Endothelial cell of umbilical vein (primary cell): ENCODE results near the gene SKI. TPM values are rescaled to one million over a fixed set of nuclear protein-coding genes. Genes with fewer than 3 reads are reported as not detected.
A peak's percentile ranks its signal among the peaks of the same experiment; 100 is the strongest.

ENCODE experiments used
- BruUV-seq: library from RNA; stranded (reverse); fragments of 400-500 nt; replicated peaks from 2 replicates; lab custom pipeline; 2021; lab: Mats Ljungman, UMichigan
- CTCF ChIA-PET: fragments of 300-600, 350-600 bp; sonication (Branson Sonifier 250); formaldehyde crosslinking; loops from one replicate; lab custom pipeline; 2021; ENCODE audit warnings: antibody characterized with exemption, inconsistent platforms; lab: Charles Lee
- POLR2A ChIA-PET: fragments of 300-600, 350-600 bp; sonication (Branson Sonifier 250); formaldehyde crosslinking; loops from one replicate; lab custom pipeline; 2021; ENCODE audit warnings: antibody characterized with exemption, inconsistent platforms; lab: Charles Lee
- DNase-seq: peaks from one replicate; pipeline ENCODE4 v3.0.0-alpha.2; 2011; ENCODE audit warnings: low read depth, low spot score
- FAIRE-seq: peaks from 2 replicates; lab custom pipeline; 2011; peaks lifted over from hg19 to GRCh38; lab: Jason Lieb, UNC
- H2AFZ ChIP-seq: 2 replicates; pipeline ENCODE4 v1.6.0; 2012; ENCODE audit warnings: low read depth, low read length, control low read depth, inconsistent platforms
- H3K27ac ChIP-seq: 2 replicates; pipeline ENCODE4 v1.5.1; 2011; ENCODE audit warnings: low read depth, mild to moderate bottlenecking, control low read depth, low read length, moderate library complexity; ENCODE audit not compliant: insufficient read depth
- H3K27me3 ChIP-seq, 2 experiments: 2 replicates each; pipeline versions ENCODE4 v1.6.0 to v1.6.1; 2011; ENCODE audit warnings: low read length in 2 of 2, mixed read lengths in 1 of 2; ENCODE audit not compliant: control insufficient read depth in 2 of 2, insufficient read depth in 2 of 2
- H3K36me3 ChIP-seq, 2 experiments: 2 replicates in 1 of 2; 3 replicates in 1 of 2; pipeline ENCODE4 v1.5.1; 2011; ENCODE audit warnings: low read length in 2 of 2, mild to moderate bottlenecking in 1 of 2, moderate library complexity in 1 of 2; ENCODE audit not compliant: control insufficient read depth in 2 of 2, insufficient read depth in 2 of 2; ENCODE audit errors: extremely low read depth in 1 of 2
- H3K4me1 ChIP-seq: 3 replicates; pipeline ENCODE4 v1.5.1; 2011; ENCODE audit warnings: mild to moderate bottlenecking, low read length; ENCODE audit not compliant: control insufficient read depth, insufficient read depth; ENCODE audit errors: extremely low read depth
- H3K4me2 ChIP-seq: 2 replicates; pipeline ENCODE4 v1.6.1; 2011; ENCODE audit warnings: low read length, control low read depth, mixed read lengths; ENCODE audit not compliant: insufficient read depth
- H3K4me3 ChIP-seq, 3 experiments: fragments of 200-600 bp in 1 of 3; sonication (generic), shearing (Covaris generic) in 1 of 3; replicated peaks in 1 of 3; 2 replicates each; pipeline ENCODE4 v1.5.1; 2011 to 2016; ENCODE audit warnings: control low read depth in 3 of 3, low read length in 3 of 3, mild to moderate bottlenecking in 2 of 3, inconsistent platforms in 1 of 3, low read depth in 1 of 3, moderate library complexity in 1 of 3; ENCODE audit not compliant: insufficient read depth in 1 of 3
- H3K79me2 ChIP-seq: 2 replicates; pipeline ENCODE4 v1.6.0; 2012; ENCODE audit warnings: low read length, inconsistent platforms; ENCODE audit not compliant: control insufficient read depth, insufficient read depth
- H3K9ac ChIP-seq: replicated peaks from 2 replicates; pipeline ENCODE3; 2011; ENCODE audit warnings: low read length, control low read depth; ENCODE audit not compliant: insufficient read depth; ENCODE audit errors: extremely low read depth
- H3K9me1 ChIP-seq: replicated peaks from 3 replicates; pipeline ENCODE4 v1.6.0; 2011; ENCODE audit warnings: mild to moderate bottlenecking, low read length; ENCODE audit not compliant: control insufficient read depth, insufficient read depth; ENCODE audit errors: extremely low read depth
- H3K9me3 ChIP-seq: replicated peaks from 2 replicates; pipeline ENCODE4 v1.5.1; 2012; ENCODE audit warnings: low read length, inconsistent platforms; ENCODE audit not compliant: control insufficient read depth, insufficient read depth
- H4K20me1 ChIP-seq: replicated peaks from 2 replicates; pipeline ENCODE3; 2011; ENCODE audit warnings: mild to moderate bottlenecking, low read length; ENCODE audit not compliant: control insufficient read depth, insufficient read depth; ENCODE audit errors: extremely low read depth
- EZH2 ChIP-seq: IDR thresholded peaks from 2 replicates; pipeline ENCODE4 v1.6.1; 2012; ENCODE audit warnings: borderline replicate concordance, low read depth, mild to moderate bottlenecking, moderate library complexity, low read length, inconsistent platforms; ENCODE audit not compliant: severe bottlenecking
- FOS ChIP-seq: IDR thresholded peaks from 2 replicates; pipeline ENCODE4 v1.6.1; 2011; ENCODE audit warnings: mild to moderate bottlenecking, low read length, moderate library complexity, borderline replicate concordance; ENCODE audit not compliant: insufficient read depth
- GATA2 ChIP-seq: IDR thresholded peaks from 2 replicates; pipeline ENCODE4 v1.7.0; 2011; ENCODE audit warnings: low read depth, mild to moderate bottlenecking, moderate library complexity, mixed read lengths, low read length; ENCODE audit not compliant: insufficient read length, insufficient read depth
- JUN ChIP-seq: IDR thresholded peaks from 2 replicates; pipeline ENCODE4 v1.6.1; 2011; ENCODE audit warnings: borderline replicate concordance, low read depth; ENCODE audit not compliant: insufficient read length, insufficient read depth
- MYC ChIP-seq: IDR thresholded peaks from one replicate; pipeline ENCODE4 v1.6.1; 2011; ENCODE audit warnings: mild to moderate bottlenecking, low read depth, low read length
- POLR2A ChIP-seq: IDR thresholded peaks from 2 replicates; pipeline ENCODE4 v1.6.1; 2012; ENCODE audit warnings: low read depth, mild to moderate bottlenecking, control low read depth, low read length
- POLR2AphosphoS5 ChIP-seq: IDR thresholded peaks from 2 replicates; pipeline ENCODE4 v1.6.1; 2012; ENCODE audit warnings: low read depth, mild to moderate bottlenecking, control low read depth, low read length, moderate library complexity; ENCODE audit not compliant: insufficient read depth
- dilution Hi-C: fragments of 300-500 bp; cut with MboI; formaldehyde crosslinking; loops from one replicate; pipeline ENCODE4 v1.15.0; 2019; ENCODE audit warnings: low sequenced_read_pairs; ENCODE audit not compliant: extremely low pct_ligation_motif_present
- intact Hi-C: fragments of 100-400 bp; cut with micrococcal nuclease; formaldehyde crosslinking; loops from one replicate; pipeline ENCODE4 v1.10.0; 2022
- polyA plus RNA-seq, 4 experiments: library from polyadenylated mRNA; depleted of rRNA in 3 of 4; stranded (reverse) in 3 of 4; unstranded in 1 of 4; fragments of >200 nt; gene quantifications; 2 replicates each; pipeline versions ENCODE4 v1.2.1 to v1.2.3, GENCODE V29; 2011 to 2012; ENCODE audit warnings: missing spikeins in 1 of 4
- total RNA-seq: library from RNA; stranded (reverse); gene quantifications from 2 replicates; pipeline ENCODE4 v1.2.3, GENCODE V29; 2021
- TF ChIP-seq, protein P1 (sequence below): IDR thresholded peaks from 2 replicates; pipeline ENCODE4 v1.6.1; 2011; ENCODE audit not compliant: insufficient read depth, insufficient read length
- TF ChIP-seq, protein P2 (sequence below), 2 donors: IDR thresholded peaks; 1 replicate in 1 of 2; 2 replicates in 1 of 2; pipeline ENCODE4 v1.5.1; 2011; ENCODE audit warnings: low read length in 2 of 2, mild to moderate bottlenecking in 2 of 2, moderate library complexity in 2 of 2, control low read depth in 1 of 2, inconsistent platforms in 1 of 2, low read depth in 1 of 2; ENCODE audit not compliant: insufficient read depth in 1 of 2; ENCODE audit errors: extremely low read depth in 1 of 2

Gene SKI
- total and polyA plus RNA-seq, 2 donors (not counting 3 experiments of a cell fraction or from before 2014, with no cell fraction given), result 11.6 to 80.3 TPM

DNA sequence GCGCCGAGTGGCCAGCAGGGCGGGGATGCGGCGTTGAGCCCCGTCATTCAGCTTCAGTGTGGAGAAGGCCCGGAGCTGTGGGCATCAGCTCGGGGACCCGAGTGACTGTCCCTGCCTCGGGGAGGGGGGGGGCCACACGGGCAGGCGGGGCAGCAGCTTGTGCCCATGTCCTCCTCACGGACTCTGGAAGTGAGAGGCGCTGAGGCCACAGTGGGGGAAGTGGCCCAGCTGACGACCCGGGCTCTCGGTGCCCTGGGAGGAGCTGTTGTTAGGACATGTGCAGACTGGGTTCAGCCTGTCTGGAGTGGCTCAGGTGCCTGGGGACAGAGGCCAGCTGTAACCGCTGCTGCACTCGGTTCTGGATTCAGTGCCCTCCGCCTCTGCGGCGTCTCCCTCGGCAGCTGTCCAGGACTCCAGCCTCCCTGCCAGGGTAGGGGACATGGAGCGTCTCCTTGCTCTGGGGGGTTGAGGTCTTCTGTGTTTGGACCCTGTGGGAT is 71.1 kb downstream of the SKI start:
- no peak for FAIRE-seq
- H3K36me3 ChIP-seq, result peaks cover 1 to 5% of the 10 kb centered on the region in 2 experiments
- BruUV-seq, result no TSS peak
- peak overlapping the region; percentile 83 for H3K27ac ChIP-seq
- H3K9ac ChIP-seq, result no peak overlapping the region
- H3K9me1 ChIP-seq, result no peaks in the 10 kb centered on the region
- no peak overlapping the region for H2AFZ ChIP-seq
- intact Hi-C loops, result no loop called here
- dilution Hi-C loops, result no loop called here
- H3K4me1 ChIP-seq, result peaks cover 28% of the 10 kb centered on the region
- no peak overlapping the region for H3K4me3 ChIP-seq
- TF ChIP-seq POLR2A (no peak), POLR2AphosphoS5 (no peak), MYC (no peak), GATA2 (no peak), EZH2 (no peak), FOS (no peak), JUN (no peak)
- TF ChIP-seq, protein P1, sequence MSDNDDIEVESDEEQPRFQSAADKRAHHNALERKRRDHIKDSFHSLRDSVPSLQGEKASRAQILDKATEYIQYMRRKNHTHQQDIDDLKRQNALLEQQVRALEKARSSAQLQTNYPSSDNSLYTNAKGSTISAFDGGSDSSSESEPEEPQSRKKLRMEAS, result no peak
- TF ChIP-seq, protein P2, sequence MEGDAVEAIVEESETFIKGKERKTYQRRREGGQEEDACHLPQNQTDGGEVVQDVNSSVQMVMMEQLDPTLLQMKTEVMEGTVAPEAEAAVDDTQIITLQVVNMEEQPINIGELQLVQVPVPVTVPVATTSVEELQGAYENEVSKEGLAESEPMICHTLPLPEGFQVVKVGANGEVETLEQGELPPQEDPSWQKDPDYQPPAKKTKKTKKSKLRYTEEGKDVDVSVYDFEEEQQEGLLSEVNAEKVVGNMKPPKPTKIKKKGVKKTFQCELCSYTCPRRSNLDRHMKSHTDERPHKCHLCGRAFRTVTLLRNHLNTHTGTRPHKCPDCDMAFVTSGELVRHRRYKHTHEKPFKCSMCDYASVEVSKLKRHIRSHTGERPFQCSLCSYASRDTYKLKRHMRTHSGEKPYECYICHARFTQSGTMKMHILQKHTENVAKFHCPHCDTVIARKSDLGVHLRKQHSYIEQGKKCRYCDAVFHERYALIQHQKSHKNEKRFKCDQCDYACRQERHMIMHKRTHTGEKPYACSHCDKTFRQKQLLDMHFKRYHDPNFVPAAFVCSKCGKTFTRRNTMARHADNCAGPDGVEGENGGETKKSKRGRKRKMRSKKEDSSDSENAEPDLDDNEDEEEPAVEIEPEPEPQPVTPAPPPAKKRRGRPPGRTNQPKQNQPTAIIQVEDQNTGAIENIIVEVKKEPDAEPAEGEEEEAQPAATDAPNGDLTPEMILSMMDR (IDR thresholded peaks at IDR 0.05; ENCODE audit: extremely low read depth in 1 of 2, insufficient read depth in 1 of 2, low read depth in 1 of 2, low read length in 2 of 2), result no peak
- H3K27me3 ChIP-seq, result no peaks in the 10 kb centered on the region
- DNase-seq, result no peak
- no peaks in the 10 kb centered on the region for H3K9me3 ChIP-seq
- ChIA-PET CTCF (interaction anchor here (1.0 to 1.7 kb wide), 3 partner anchors 11 to 16 kb away, joined by 3 to 8 read pairs (median 4); no protein-coding TSS in a partner anchor), POLR2A (no interaction called here)
- no peak overlapping the region for H3K4me2 ChIP-seq
- peaks cover 85% of the 10 kb centered on the region for H3K79me2 ChIP-seq
- H4K20me1 ChIP-seq, result no peaks in the 10 kb centered on the region
